HepG2 (cell line): ENCODE data around the gene CHKA. TPM values are rescaled to one million over a fixed set of nuclear protein-coding genes. Genes with fewer than 3 reads are reported as not detected.

Experiments
- ATAC-seq: fragments of 200-7000 bp; cut with Tn5 transposase; 3 replicates; pipeline ENCODE4 v1.9.1; 2020; ENCODE audit warnings: mild to moderate bottlenecking, moderate library complexity
- BruUV-seq: library from RNA; stranded (reverse); fragments of 400-500 nt; replicated peaks from 2 replicates; lab custom pipeline; 2021; lab: Mats Ljungman, UMichigan
- CTCF ChIA-PET: fragments of 300-600 bp; formaldehyde crosslinking; extraction: SDS; loops from one replicate; lab custom pipeline; 2021; ENCODE audit warnings: low total read pairs, inconsistent platforms, low intra/inter-chr PET ratio; lab: Yijun Ruan, JAX
- POLR2A ChIA-PET: fragments of 350-600 bp; sonication (Branson Sonifier 250); formaldehyde crosslinking; loops from one replicate; lab custom pipeline; 2020; ENCODE audit warnings: antibody characterized with exemption, inconsistent platforms; lab: Yijun Ruan, JAX
- DNase-seq: peaks from one replicate; pipeline ENCODE4 v3.0.0-alpha.2; 2015; ENCODE audit warnings: low spot score
- FAIRE-seq: peaks from 3 replicates; lab custom pipeline; 2011; peaks lifted over from hg19 to GRCh38; lab: Jason Lieb, UNC
- H2AFZ ChIP-seq: one replicate; pipeline ENCODE4 v1.6.1; 2011; ENCODE audit warnings: low read length, inconsistent platforms
- H3K27ac ChIP-seq: fragments of 300-600 bp; 3 replicates; pipeline ENCODE4 v1.8.0; 2011; ENCODE audit warnings: mixed run types, mild to moderate bottlenecking, mixed read lengths, low read length, inconsistent platforms; ENCODE audit not compliant: insufficient read depth; ENCODE audit errors: extremely low read length
- H3K27me3 ChIP-seq, 2 experiments: fragments of 200-600 bp in 1 of 2; 2 replicates in 1 of 2; 3 replicates in 1 of 2; pipeline versions ENCODE4 v1.6.0 to v1.8.0; 2011; ENCODE audit warnings: low read length in 2 of 2, mild to moderate bottlenecking in 2 of 2, moderate library complexity in 2 of 2, inconsistent platforms in 1 of 2; ENCODE audit not compliant: insufficient read depth in 2 of 2, control insufficient read depth in 1 of 2
- H3K36me3 ChIP-seq, 2 experiments: fragments of 200-600 bp in 1 of 2; replicated peaks in 1 of 2; 2 replicates in 1 of 2; 3 replicates in 1 of 2; pipeline versions ENCODE4 v1.5.1 to v1.8.0; 2011; ENCODE audit warnings: low read length in 2 of 2, inconsistent platforms in 1 of 2; ENCODE audit not compliant: insufficient read depth in 2 of 2, control insufficient read depth in 1 of 2
- H3K4me1 ChIP-seq: 2 replicates; pipeline ENCODE4 v1.5.1; 2012; ENCODE audit warnings: low read length, inconsistent platforms; ENCODE audit not compliant: insufficient read depth
- H3K4me2 ChIP-seq: 2 replicates; pipeline ENCODE4 v1.6.0; 2011; ENCODE audit warnings: low read depth, low read length, inconsistent platforms
- H3K4me3 ChIP-seq, 3 experiments: fragments of 200-600 bp in 1 of 3; sonication (generic), shearing (Covaris generic) in 1 of 3; replicated peaks in 1 of 3; 2 replicates each; pipeline ENCODE4 v1.5.1; 2011 to 2016; ENCODE audit warnings: low read length in 3 of 3, inconsistent platforms in 2 of 3, low read depth in 2 of 3, mild to moderate bottlenecking in 2 of 3, control low read depth in 1 of 3, mixed read lengths in 1 of 3; ENCODE audit not compliant: insufficient read depth in 1 of 3
- H3K79me2 ChIP-seq: one replicate; pipeline ENCODE4 v1.6.1; 2011; ENCODE audit warnings: low read length, inconsistent platforms; ENCODE audit not compliant: insufficient read depth
- H3K9ac ChIP-seq: 2 replicates; pipeline ENCODE4 v1.6.0; 2011; ENCODE audit warnings: mild to moderate bottlenecking, low read depth, low read length, inconsistent platforms; ENCODE audit not compliant: insufficient read depth
- H3K9me3 ChIP-seq: 2 replicates; pipeline ENCODE4 v1.5.1; 2012; ENCODE audit warnings: mild to moderate bottlenecking, low read length
- H4K20me1 ChIP-seq: 2 replicates; pipeline ENCODE4 v1.6.0; 2011; ENCODE audit warnings: inconsistent platforms, mild to moderate bottlenecking, low read length, moderate library complexity; ENCODE audit not compliant: insufficient read depth
- CENPT ChIP-seq: sonication (generic); formaldehyde crosslinking; IDR thresholded peaks from 2 replicates; pipeline ENCODE4 v1.8.0; 2022; ENCODE audit warnings: low read depth, mild to moderate bottlenecking, moderate library complexity, missing genetic modification reagents
- MAFF ChIP-seq: IDR thresholded peaks from 2 replicates; pipeline ENCODE4 v1.6.1; 2011; ENCODE audit warnings: low read depth, low read length, improper control_type of control experiment
- MBD4 ChIP-seq: IDR thresholded peaks from 2 replicates; pipeline ENCODE4 v1.6.1; 2012; ENCODE audit warnings: low read length, inconsistent platforms, borderline replicate concordance
- PCBP2 ChIP-seq: fragments of 200-400 bp; formaldehyde crosslinking; optimal IDR thresholded peaks from 2 replicates; pipeline ENCODE3; 2018; ENCODE audit warnings: low read length, low read depth; ENCODE audit not compliant: poor library complexity, severe bottlenecking
- ZNF224 ChIP-seq: sonication (generic); formaldehyde crosslinking; IDR thresholded peaks from 2 replicates; pipeline ENCODE4 v1.5.0; 2020; ENCODE audit warnings: mild to moderate bottlenecking, missing genetic modification reagents
- ZNF367 ChIP-seq: sonication (generic); formaldehyde crosslinking; IDR thresholded peaks from 2 replicates; pipeline ENCODE4 v1.4.0; 2020; ENCODE audit warnings: missing genetic modification reagents, borderline replicate concordance
- ZNF501 ChIP-seq: sonication (generic); formaldehyde crosslinking; IDR thresholded peaks from 2 replicates; pipeline ENCODE4 v1.5.1; 2020; ENCODE audit warnings: mild to moderate bottlenecking, moderate library complexity, missing genetic modification reagents
- ZNF781 ChIP-seq: sonication (generic); formaldehyde crosslinking; IDR thresholded peaks from 2 replicates; pipeline ENCODE4 v1.5.1; 2020; ENCODE audit warnings: borderline replicate concordance, mild to moderate bottlenecking, missing genetic modification reagents; ENCODE audit errors: not compliant biosample characterization
- WGBS: methylation state at CpG from one replicate; pipeline ENCODE4 v1.1.6; 2017; ENCODE audit warnings: low lambda C conversion rate; 5-methylcytosine and 5-hydroxymethylcytosine counted together
- in situ Hi-C: cut with HindIII; loops from 2 replicates; pipeline ENCODE4 v1.10.0; 2017; ENCODE audit warnings: low pct_unique_long_range_greater_than_20kb; ENCODE audit not compliant: extremely low pct_ligation_motif_present
- intact Hi-C: fragments of 100-400 bp; cut with micrococcal nuclease; formaldehyde crosslinking; loops from one replicate; pipeline ENCODE4 v1.10.0; 2022; ENCODE audit not compliant: unreplicated experiment
- polyA plus RNA-seq, 8 experiments: library from polyadenylated mRNA; depleted of rRNA in 3 of 8; stranded (reverse) in 7 of 8; unstranded in 1 of 8; fragments of >200 nt; fragmentation: Illumina TruSeq in 4 of 8; extraction: Trizol in 4 of 8; gene quantifications; 2 replicates each; pipeline versions ENCODE4 v1.2.1 to v1.2.3, GENCODE V29; 2011 to 2016; ENCODE audit warnings: low read depth in 4 of 8, missing spikeins in 1 of 8, mixed read lengths in 1 of 8; ENCODE audit not compliant: insufficient read depth in 1 of 8
- total RNA-seq, 5 experiments: library from RNA; depleted of rRNA; stranded (reverse); fragments of >200 nt; fragmentation: Illumina TruSeq; extraction: Trizol; gene quantifications; 2 replicates each; pipeline ENCODE4 v1.2.3, GENCODE V29; 2016; ENCODE audit warnings: low read depth in 1 of 5

Gene CHKA
- total and polyA plus RNA-seq, 2 of the 13 experiments (the other 11 are each of a cell fraction or from before 2014, with no cell fraction given), result 71.6 to 92.7 TPM

- WGBS, result 100% methylated on average over 2 of the region's 3 CpGs
- H3K79me2 ChIP-seq, result peaks cover 20% of the 10 kb centered on the region
- FAIRE-seq (no peak), DNase-seq (no peak), ATAC-seq (no peak; the same call in 2 of the 3 replicates)
- no peaks in the 10 kb centered on the region for H3K9me3 ChIP-seq
- H2AFZ ChIP-seq, result no peak overlapping the region
- H3K27me3 ChIP-seq, result no peaks in the 10 kb centered on the region
- H4K20me1 ChIP-seq, result peaks cover 8% of the 10 kb centered on the region; the same call in 1 of the 2 replicates
- peaks cover 13% of the 10 kb centered on the region for H3K4me1 ChIP-seq
- no TSS peak for BruUV-seq
- POLR2A ChIA-PET, result no interaction called here
- no peak overlapping the region for H3K4me2 ChIP-seq
- CTCF ChIA-PET, result no interaction called here
- H3K4me3 ChIP-seq, result no peak overlapping the region
- H3K36me3 ChIP-seq, result peaks cover 59 to 97% of the 10 kb centered on the region in 2 experiments
- intact Hi-C loops, result no loop called here
- TF ChIP-seq ZNF501 (CRISPR knock-in tag), result no peak
- no peak for TF ChIP-seq ZNF224 (CRISPR knock-in tag)
- no peak for TF ChIP-seq ZNF781
- TF ChIP-seq MBD4, result no peak
- no peak for TF ChIP-seq CENPT (CRISPR knock-in tag)
- H3K9ac ChIP-seq, result no peak overlapping the region
- no peak overlapping the region for H3K27ac ChIP-seq
- in situ Hi-C loops, result loop anchor here (10.0 kb wide), 1 partner anchor 133 kb away; no protein-coding TSS in a partner anchor
Measured at GRCh38 chr11:68071281-68072048, 49.7 kb downstream of the CHKA start.

DNA sequence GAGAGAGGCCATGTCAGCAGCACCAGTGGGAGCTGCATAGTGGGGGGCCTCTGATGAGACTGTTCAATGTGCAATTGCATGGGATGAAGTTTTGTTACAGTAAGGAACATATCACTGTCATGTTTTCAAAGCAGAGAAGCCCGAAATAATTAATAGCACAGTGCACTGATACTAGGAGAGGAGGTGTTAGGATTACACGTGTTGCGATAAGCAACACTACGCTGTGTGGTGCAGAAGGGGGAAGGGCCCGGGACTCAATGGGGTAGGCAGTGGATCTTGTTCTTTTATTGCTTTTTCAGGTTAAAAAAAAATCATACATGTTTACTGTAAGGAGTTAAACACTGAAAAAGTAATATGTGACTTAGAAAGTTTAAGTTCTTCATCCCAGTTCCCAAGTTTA is 53.2 kb downstream of the CHKA start:
- ATAC-seq (no peak), FAIRE-seq (no peak)
- no TSS peak for BruUV-seq
- Histone ChIP-seq H4K20me1 (no peaks in the 10 kb centered on the region), H3K4me1 (no peaks in the 10 kb centered on the region), H2AFZ (no peak overlapping the region), H3K36me3 (peaks cover 65 to 97% of the 10 kb centered on the region in 2 experiments), H3K9ac (no peak overlapping the region), H3K4me3 (no peak overlapping the region)
- intact Hi-C loops, result no loop called here
- POLR2A ChIA-PET, result no interaction called here
- TF ChIP-seq ZNF367 (CRISPR knock-in tag), result no peak
- no peak for TF ChIP-seq PCBP2
- no peak for TF ChIP-seq MAFF
- TF ChIP-seq, all 625 proteins: peak for 0
- WGBS, result 97% methylated on average over 5 of the region's 5 CpGs
- H3K4me2 ChIP-seq, result no peak overlapping the region
- in situ Hi-C loops, result no loop called here
- CTCF ChIA-PET, result no interaction called here
- H3K27ac ChIP-seq, result no peak overlapping the region
- no peaks in the 10 kb centered on the region for H3K9me3 ChIP-seq
- no peak for DNase-seq
- no peaks in the 10 kb centered on the region for H3K79me2 ChIP-seq
- H3K27me3 ChIP-seq, result no peaks in the 10 kb centered on the region
